H9 (cell line): ENCODE data around the gene YPEL5. TPM values are rescaled to one million over a fixed set of nuclear protein-coding genes. Genes with fewer than 3 reads are reported as not detected.
A peak's percentile ranks its signal among the peaks of the same experiment; 100 is the strongest.

Source experiments
- DNase-seq: peaks from one replicate; pipeline ENCODE4 v3.0.0-alpha.2; 2017
- H2AFZ ChIP-seq: one replicate; pipeline ENCODE4 v1.6.1; 2013; ENCODE audit warnings: mild to moderate bottlenecking, low read length, control low read depth, moderate library complexity
- H2AK5ac ChIP-seq: 2 replicates; pipeline ENCODE4 v1.6.1; 2013; ENCODE audit warnings: low read length, control low read depth, mixed read lengths; ENCODE audit not compliant: insufficient read length
- H2BK120ac ChIP-seq: one replicate; pipeline ENCODE4 v1.6.1; 2013; ENCODE audit warnings: low read depth, mild to moderate bottlenecking, low read length, control low read depth, inconsistent platforms; ENCODE audit not compliant: poor library complexity, severe bottlenecking
- H2BK12ac ChIP-seq: 2 replicates; pipeline ENCODE4 v1.6.1; 2013; ENCODE audit warnings: low read length, control low read depth, mixed read lengths, low read depth; ENCODE audit not compliant: insufficient read length
- H2BK15ac ChIP-seq: 2 replicates; pipeline ENCODE4 v1.6.1; 2013; ENCODE audit warnings: low read depth, low read length, control low read depth
- H2BK20ac ChIP-seq: one replicate; pipeline ENCODE4 v1.6.1; 2013; ENCODE audit warnings: low read depth, mild to moderate bottlenecking, low read length, control low read depth, inconsistent platforms; ENCODE audit not compliant: poor library complexity, severe bottlenecking
- H2BK5ac ChIP-seq: 2 replicates; pipeline ENCODE4 v1.6.1; 2013; ENCODE audit warnings: low read length, control low read depth, mixed read lengths; ENCODE audit not compliant: insufficient read length
- H3K14ac ChIP-seq: 2 replicates; pipeline ENCODE4 v1.6.1; 2013; ENCODE audit warnings: low read length, control low read depth; ENCODE audit not compliant: insufficient read depth
- H3K18ac ChIP-seq: 2 replicates; pipeline ENCODE4 v1.6.1; 2013; ENCODE audit warnings: low read depth, mild to moderate bottlenecking, mixed read lengths, low read length, control low read depth; ENCODE audit not compliant: insufficient read length
- H3K23ac ChIP-seq: 2 replicates; pipeline ENCODE4 v1.6.1; 2013; ENCODE audit warnings: low read length, control low read depth, mixed read lengths, low read depth; ENCODE audit not compliant: insufficient read length
- H3K23me2 ChIP-seq: 2 replicates; pipeline ENCODE4 v1.6.1; 2013; ENCODE audit warnings: low read depth, mild to moderate bottlenecking, mixed read lengths, low read length, control low read depth; ENCODE audit not compliant: insufficient read length, poor library complexity, severe bottlenecking
- H3K27ac ChIP-seq: 2 replicates; pipeline ENCODE4 v1.5.1; 2013; ENCODE audit warnings: low read length, control low read depth, mixed read lengths, low read depth; ENCODE audit not compliant: insufficient read length
- H3K27me3 ChIP-seq: 2 replicates; pipeline ENCODE4 v1.6.1; 2013; ENCODE audit warnings: low read length, control low read depth, inconsistent platforms; ENCODE audit not compliant: insufficient read depth
- H3K4ac ChIP-seq: 2 replicates; pipeline ENCODE4 v1.6.1; 2013; ENCODE audit warnings: low read depth, mild to moderate bottlenecking, control low read depth, inconsistent platforms, low read length, moderate library complexity
- H3K4me1 ChIP-seq: 2 replicates; pipeline ENCODE4 v1.6.1; 2013; ENCODE audit warnings: low read length, control low read depth, inconsistent platforms; ENCODE audit not compliant: insufficient read depth
- H3K4me2 ChIP-seq: 2 replicates; pipeline ENCODE4 v1.6.1; 2013; ENCODE audit warnings: low read length, control low read depth, mixed read lengths; ENCODE audit not compliant: insufficient read length, insufficient read depth
- H3K56ac ChIP-seq: 2 replicates; pipeline ENCODE4 v1.6.1; 2013; ENCODE audit warnings: low read depth, mild to moderate bottlenecking, mixed read lengths, low read length, control low read depth; ENCODE audit not compliant: insufficient read length
- H3K79me1 ChIP-seq: 2 replicates; pipeline ENCODE4 v1.6.1; 2013; ENCODE audit warnings: low read depth, mild to moderate bottlenecking, moderate library complexity, low read length, control low read depth, inconsistent platforms; ENCODE audit not compliant: insufficient read depth, poor library complexity, severe bottlenecking
- H3K79me2 ChIP-seq: 2 replicates; pipeline ENCODE4 v1.6.1; 2013; ENCODE audit warnings: low read length, control low read depth, inconsistent platforms; ENCODE audit not compliant: insufficient read depth
- H3K9ac ChIP-seq: 2 replicates; pipeline ENCODE4 v1.6.1; 2013; ENCODE audit warnings: low read length, control low read depth, mixed read lengths; ENCODE audit not compliant: insufficient read length; ENCODE audit errors: extremely low read depth
- H3K9me3 ChIP-seq: one replicate; pipeline ENCODE4 v1.6.1; 2013; ENCODE audit warnings: low read depth, low read length, inconsistent platforms; ENCODE audit not compliant: control insufficient read depth
- H3T11ph ChIP-seq: one replicate; pipeline ENCODE4 v1.6.1; 2013; ENCODE audit warnings: mild to moderate bottlenecking, low read length, control low read depth, inconsistent platforms
- H4K20me1 ChIP-seq: one replicate; pipeline ENCODE4 v1.6.1; 2013; ENCODE audit not compliant: control insufficient read depth, insufficient read length, insufficient read depth
- H4K5ac ChIP-seq: 2 replicates; pipeline ENCODE4 v1.6.1; 2013; ENCODE audit warnings: low read depth, mild to moderate bottlenecking, mixed read lengths, low read length, control low read depth; ENCODE audit not compliant: insufficient read length
- H4K8ac ChIP-seq: replicated peaks from 2 replicates; pipeline ENCODE4 v1.6.1; 2013; ENCODE audit warnings: low read length, control low read depth, mixed read lengths, low read depth; ENCODE audit not compliant: insufficient read length
- H4K91ac ChIP-seq: 2 replicates; pipeline ENCODE4 v1.6.1; 2013; ENCODE audit warnings: low read depth, mild to moderate bottlenecking, moderate library complexity, mixed read lengths, low read length, control low read depth; ENCODE audit not compliant: insufficient read length
- H3K27ac Mint-ChIP-seq, 3 experiments: 2 replicates in 2 of 3; 3 replicates in 1 of 3; pipeline ENCODE4 v1.8.0; 2020 to 2021; ENCODE audit warnings: mixed read lengths in 3 of 3, mild to moderate bottlenecking in 1 of 3, moderate library complexity in 1 of 3
- H3K27me3 Mint-ChIP-seq: 2 replicates; pipeline ENCODE4 v1.8.0; 2021; ENCODE audit warnings: low read depth, mild to moderate bottlenecking, moderate library complexity, mixed read lengths
- H3K36me3 Mint-ChIP-seq, 3 experiments: 2 replicates in 2 of 3; 3 replicates in 1 of 3; pipeline ENCODE4 v1.8.0; 2020 to 2021; ENCODE audit warnings: low read depth in 3 of 3, mixed read lengths in 3 of 3; ENCODE audit not compliant: insufficient read depth in 1 of 3
- H3K4me1 Mint-ChIP-seq, 2 experiments: 2 replicates each; pipeline ENCODE4 v1.8.0; 2020; ENCODE audit warnings: mixed read lengths in 2 of 2
- H3K4me3 Mint-ChIP-seq, 2 experiments: 2 replicates in 1 of 2; 3 replicates in 1 of 2; pipeline ENCODE4 v1.8.0; 2020 to 2021; ENCODE audit warnings: mild to moderate bottlenecking in 2 of 2, mixed read lengths in 2 of 2, moderate library complexity in 1 of 2
- H3K9me3 Mint-ChIP-seq, 2 experiments: 2 replicates in 1 of 2; 3 replicates in 1 of 2; pipeline ENCODE4 v1.8.0; 2020; ENCODE audit warnings: mild to moderate bottlenecking in 2 of 2, mixed read lengths in 2 of 2, moderate library complexity in 1 of 2
- CTCF ChIP-seq: fragments of 200-600 bp; sonication (generic); conservative IDR thresholded peaks from 3 replicates; pipeline ENCODE4 v1.8.0; 2021; ENCODE audit warnings: antibody characterized with exemption, mild to moderate bottlenecking
- WGBS: extraction: QIAGEN DNeasy Blood & Tissue Kit; methylation state at CpG from one replicate; pipeline ENCODE4 v1.1.7; 2013; ENCODE audit warnings: missing lambda C conversion rate, low lambda C conversion rate, mixed read lengths; ENCODE audit not compliant: insufficient read length; ENCODE audit errors: extremely low coverage; 5-methylcytosine and 5-hydroxymethylcytosine counted together
- total RNA-seq: library from RNA; stranded (reverse); gene quantifications from 2 replicates; pipeline ENCODE4 v1.2.1, GENCODE V29; 2021

The YPEL5 gene
- total RNA-seq, 1 experiment from 2014 or later = 28.5 TPM

GRCh38 chr2:30145826-30146336 is 926 bp upstream of the YPEL5 start:
- Mint-ChIP-seq H3K9me3 (no peaks in the 10 kb centered on the region), H3K27ac (peak overlapping the region in 2 of 3 experiments; percentile 52 to 94; a peak in 3 of 7 replicates), H3K4me3 (peak overlapping the region; percentile 66 to 82), H3K27me3 (peaks cover 8% of the 10 kb centered on the region), H3K4me1 (peaks cover 34 to 35% of the 10 kb centered on the region in 2 experiments), H3K36me3 (no peaks in the 10 kb centered on the region)
- Histone ChIP-seq H3K9me3 (no peaks in the 10 kb centered on the region), H4K5ac (no peak overlapping the region), H2AK5ac (no peak overlapping the region), H2BK120ac (no peak overlapping the region), H3K4me2 (peak overlapping the region; percentile 53), H3K18ac (peak overlapping the region; percentile 17), H3K79me1 (no peaks in the 10 kb centered on the region), H4K20me1 (no peaks in the 10 kb centered on the region), H3K79me2 (no peaks in the 10 kb centered on the region), H3K56ac (no peak overlapping the region), H3K9ac (no peak overlapping the region), H2BK5ac (no peak overlapping the region), H3K4ac (no peak overlapping the region), H3K27me3 (no peaks in the 10 kb centered on the region), H3K14ac (no peak overlapping the region), H2BK20ac (no peak overlapping the region), H3K23me2 (peaks cover 8% of the 10 kb centered on the region), H3K4me1 (peaks cover 3% of the 10 kb centered on the region; the same call in 1 of the 2 replicates), H2BK15ac (no peak overlapping the region), H2BK12ac (no peak overlapping the region), H4K91ac (no peak overlapping the region), H3K23ac (no peak overlapping the region), H3K27ac (no peak overlapping the region), H3T11ph (no peak overlapping the region), H2AFZ (no peak overlapping the region), H4K8ac (no peak overlapping the region)
- no CpG with 5 or more reads among the region's 8 CpGs for WGBS
- no peak for DNase-seq
- TF ChIP-seq CTCF = no peak
